ENCODE measurements around the gene IGF2R.

Gene IGF2R

DNA sequence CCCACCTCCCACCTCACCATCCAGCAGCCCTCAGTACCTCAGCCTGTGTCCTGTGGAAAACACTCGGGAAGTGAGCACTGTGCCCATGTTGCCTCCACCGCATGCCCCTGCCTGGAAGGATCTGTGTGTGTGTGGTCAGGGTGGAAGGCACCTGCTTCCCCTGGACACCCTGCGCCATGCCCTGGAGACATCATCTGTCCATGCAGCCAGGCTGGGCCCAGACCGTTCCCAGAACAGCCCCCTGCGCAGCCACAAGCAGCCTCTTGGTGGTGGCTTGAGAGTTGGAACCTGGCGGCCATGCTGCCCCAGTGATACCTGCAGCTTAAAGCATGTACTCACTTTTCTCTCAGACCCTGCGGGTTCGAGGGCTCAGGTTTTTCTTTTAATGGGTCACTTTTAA is 117.9 kb downstream of the IGF2R start:
- no peaks in the 10 kb centered on the region for H3K4me1 ChIP-seq (ENCODE audit: insufficient read depth, low read length)
- peaks cover 8% of the 10 kb centered on the region; the same call in 1 of the 2 replicates for H4K20me1 ChIP-seq (ENCODE audit: insufficient read depth, low read length)
- TF ChIP-seq, protein P1, sequence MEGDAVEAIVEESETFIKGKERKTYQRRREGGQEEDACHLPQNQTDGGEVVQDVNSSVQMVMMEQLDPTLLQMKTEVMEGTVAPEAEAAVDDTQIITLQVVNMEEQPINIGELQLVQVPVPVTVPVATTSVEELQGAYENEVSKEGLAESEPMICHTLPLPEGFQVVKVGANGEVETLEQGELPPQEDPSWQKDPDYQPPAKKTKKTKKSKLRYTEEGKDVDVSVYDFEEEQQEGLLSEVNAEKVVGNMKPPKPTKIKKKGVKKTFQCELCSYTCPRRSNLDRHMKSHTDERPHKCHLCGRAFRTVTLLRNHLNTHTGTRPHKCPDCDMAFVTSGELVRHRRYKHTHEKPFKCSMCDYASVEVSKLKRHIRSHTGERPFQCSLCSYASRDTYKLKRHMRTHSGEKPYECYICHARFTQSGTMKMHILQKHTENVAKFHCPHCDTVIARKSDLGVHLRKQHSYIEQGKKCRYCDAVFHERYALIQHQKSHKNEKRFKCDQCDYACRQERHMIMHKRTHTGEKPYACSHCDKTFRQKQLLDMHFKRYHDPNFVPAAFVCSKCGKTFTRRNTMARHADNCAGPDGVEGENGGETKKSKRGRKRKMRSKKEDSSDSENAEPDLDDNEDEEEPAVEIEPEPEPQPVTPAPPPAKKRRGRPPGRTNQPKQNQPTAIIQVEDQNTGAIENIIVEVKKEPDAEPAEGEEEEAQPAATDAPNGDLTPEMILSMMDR (IDR thresholded peaks at IDR 0.05; ENCODE audit: borderline replicate concordance, extremely low read depth, low read length, poor library complexity, severe bottlenecking): no peak
- TF ChIP-seq EZH2 (IDR thresholded peaks at IDR 0.05; ENCODE audit: borderline replicate concordance, low read depth, low read length, severe bottlenecking): no peak
- no peak overlapping the region for H2AFZ ChIP-seq (ENCODE audit: low read depth, low read length)
- no peak for DNase-seq
- no peak overlapping the region for H3K4me2 ChIP-seq (ENCODE audit: insufficient read depth, low read length)
- no peak overlapping the region for H3K27ac ChIP-seq (ENCODE audit: low read length)
- H3K9ac ChIP-seq (ENCODE audit: low read depth, low read length): no peak overlapping the region
- H3K79me2 ChIP-seq (ENCODE audit: insufficient read depth, low read length): no peaks in the 10 kb centered on the region
- H3K27me3 ChIP-seq (ENCODE audit: insufficient read depth, low read length, poor library complexity): no peaks in the 10 kb centered on the region
- H3K4me3 ChIP-seq (ENCODE audit: low read depth in 1 of 2, low read length in 2 of 2): no peak overlapping the region
- peaks cover 97% of the 10 kb centered on the region for H3K36me3 ChIP-seq (ENCODE audit: insufficient read depth, low read length)
- no peak for ATAC-seq (ENCODE audit: insufficient read depth, low read depth)
- no peaks in the 10 kb centered on the region for H3K9me3 ChIP-seq (ENCODE audit: insufficient read depth, low read length, severe bottlenecking)

DNA sequence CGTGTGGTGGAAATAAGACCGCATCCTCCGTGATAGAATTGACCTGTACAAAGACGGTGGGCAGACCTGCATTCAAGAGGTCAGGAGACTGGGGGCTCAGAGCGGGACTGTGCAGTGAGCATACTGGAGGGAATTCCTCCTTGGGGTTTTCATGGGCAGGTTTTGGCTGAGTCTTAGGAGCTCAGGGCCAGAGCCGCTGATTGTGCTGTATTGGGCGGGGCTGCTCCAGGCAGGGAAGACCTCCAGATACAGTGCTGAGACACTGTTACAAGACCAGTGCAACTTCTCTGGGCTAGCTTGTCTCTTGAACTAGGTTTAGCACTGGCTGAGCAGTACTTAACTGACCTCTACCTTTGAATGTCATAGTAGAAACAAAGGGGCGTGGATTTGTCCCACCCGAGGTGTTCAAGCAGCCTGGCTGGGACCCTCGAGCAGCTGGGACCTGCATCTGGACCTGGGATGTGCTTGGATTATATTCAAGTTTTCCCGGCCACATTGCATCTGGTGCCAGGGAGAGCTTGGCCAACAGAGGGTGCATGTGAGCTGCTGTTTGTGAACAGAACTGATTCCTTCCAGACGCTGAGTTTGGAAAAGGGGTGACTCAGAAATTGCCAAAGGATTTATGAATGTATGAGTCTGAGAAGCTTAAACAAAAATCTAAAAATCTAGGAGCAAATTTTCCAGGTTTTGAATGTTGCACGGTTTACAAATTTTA is 119.3 kb downstream of the IGF2R start:
- Histone ChIP-seq H3K36me3 (ENCODE audit: insufficient read depth, low read length) (peaks cover 99% of the 10 kb centered on the region), H3K27me3 (ENCODE audit: insufficient read depth, low read length, poor library complexity) (no peaks in the 10 kb centered on the region), H3K9me3 (ENCODE audit: insufficient read depth, low read length, severe bottlenecking) (no peaks in the 10 kb centered on the region), H2AFZ (ENCODE audit: low read depth, low read length) (no peak overlapping the region), H3K4me1 (ENCODE audit: insufficient read depth, low read length) (no peaks in the 10 kb centered on the region), H3K9ac (ENCODE audit: low read depth, low read length) (no peak overlapping the region), H3K27ac (ENCODE audit: low read length) (no peak overlapping the region), H3K79me2 (ENCODE audit: insufficient read depth, low read length) (no peaks in the 10 kb centered on the region), H3K4me2 (ENCODE audit: insufficient read depth, low read length) (no peak overlapping the region), H3K4me3 (ENCODE audit: low read depth in 1 of 2, low read length in 2 of 2) (no peak overlapping the region), H4K20me1 (ENCODE audit: insufficient read depth, low read length) (peaks cover 16% of the 10 kb centered on the region; the same call in 1 of the 2 replicates)
- ATAC-seq (ENCODE audit: insufficient read depth, low read depth) (peak; percentile 47; the same call in 1 of the 3 replicates), DNase-seq (no peak)
- no peak for TF ChIP-seq EZH2 (IDR thresholded peaks at IDR 0.05; ENCODE audit: borderline replicate concordance, low read depth, low read length, severe bottlenecking)
- TF ChIP-seq, protein P1 (IDR thresholded peaks at IDR 0.05; ENCODE audit: borderline replicate concordance, extremely low read depth, low read length, poor library complexity, severe bottlenecking): peak; percentile 57

DNA sequence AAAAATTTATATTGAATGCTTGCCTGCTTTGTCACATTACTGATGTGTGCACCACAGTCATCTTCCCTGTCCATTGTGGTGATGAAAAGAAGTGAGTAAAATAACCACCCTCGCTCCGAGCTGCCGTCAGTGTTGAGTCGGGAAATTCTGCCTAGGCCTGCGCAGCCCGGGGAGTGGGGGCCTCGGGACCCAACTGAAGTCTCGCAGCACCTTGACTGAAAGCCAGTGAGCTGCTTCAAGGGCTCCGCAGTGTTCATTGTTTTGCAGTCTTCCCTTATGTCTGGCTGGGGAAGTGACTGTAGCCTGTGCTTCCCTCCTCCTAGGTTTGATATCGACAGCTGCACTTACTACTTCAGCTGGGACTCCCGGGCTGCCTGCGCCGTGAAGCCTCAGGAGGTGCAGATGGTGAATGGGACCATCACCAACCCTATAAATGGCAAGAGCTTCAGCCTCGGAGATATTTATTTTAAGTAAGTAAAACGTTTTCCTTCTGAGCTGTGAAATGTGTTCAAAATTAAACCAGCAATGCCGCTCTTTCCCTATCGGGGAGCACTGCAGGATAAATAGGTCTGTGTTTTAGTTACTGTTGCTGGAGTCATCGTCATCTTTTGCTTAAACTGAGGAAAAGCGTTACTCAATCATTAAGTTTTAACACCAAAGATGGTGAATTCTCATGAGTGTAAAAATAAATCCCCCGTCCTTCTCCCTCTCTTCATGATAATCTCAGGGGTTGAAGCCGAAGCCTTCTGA is 120.1 kb downstream of the IGF2R start:
- Histone ChIP-seq H3K4me3 (ENCODE audit: low read depth in 1 of 2, low read length in 2 of 2) (no peak overlapping the region), H3K27ac (ENCODE audit: low read length) (no peak overlapping the region), H3K27me3 (ENCODE audit: insufficient read depth, low read length, poor library complexity) (no peaks in the 10 kb centered on the region), H2AFZ (ENCODE audit: low read depth, low read length) (no peak overlapping the region), H3K4me1 (ENCODE audit: insufficient read depth, low read length) (no peaks in the 10 kb centered on the region), H3K9ac (ENCODE audit: low read depth, low read length) (no peak overlapping the region), H3K79me2 (ENCODE audit: insufficient read depth, low read length) (no peaks in the 10 kb centered on the region), H3K4me2 (ENCODE audit: insufficient read depth, low read length) (no peak overlapping the region), H4K20me1 (ENCODE audit: insufficient read depth, low read length) (peaks cover 16% of the 10 kb centered on the region; the same call in 1 of the 2 replicates), H3K36me3 (ENCODE audit: insufficient read depth, low read length) (peaks cover 99% of the 10 kb centered on the region), H3K9me3 (ENCODE audit: insufficient read depth, low read length, severe bottlenecking) (no peaks in the 10 kb centered on the region)
- DNase-seq (no peak), ATAC-seq (ENCODE audit: insufficient read depth, low read depth) (no peak)
- TF ChIP-seq, protein P1 (IDR thresholded peaks at IDR 0.05; ENCODE audit: borderline replicate concordance, extremely low read depth, low read length, poor library complexity, severe bottlenecking): no peak
- TF ChIP-seq EZH2 (IDR thresholded peaks at IDR 0.05; ENCODE audit: borderline replicate concordance, low read depth, low read length, severe bottlenecking): no peak
